Measurements from ENCODE around the gene PTPN23. TPM values are rescaled to one million over a fixed set of nuclear protein-coding genes. Genes with fewer than 3 reads are reported as not detected.

The PTPN23 gene
- total RNA-seq, 2 experiments from 2014 or later = 13.6 to 40.0 TPM

GRCh38 chr3:47427866-47428265 lies 47.0 kb downstream of the PTPN23 start:
- peaks cover 63% of the 10 kb centered on the region for H3K36me3 ChIP-seq (ENCODE audit: insufficient read depth, low read length)
- no peak for TF ChIP-seq EZH2phosphoT487 (IDR thresholded peaks at IDR 0.05; ENCODE audit: borderline replicate concordance, low read depth, low read length)
- TF ChIP-seq CTCF (conservative IDR thresholded peaks at IDR 0.05; ENCODE audit: low read length) = no peak
- H4K20me1 ChIP-seq (ENCODE audit: insufficient read depth, low read length) = no peaks in the 10 kb centered on the region
- intact Hi-C loops (cut with micrococcal nuclease; ENCODE audit: unreplicated experiment) = no loop called here
- ChIA-PET CTCF (ENCODE audit: unreplicated experiment) (no interaction called here), POLR2A (no interaction called here)
- no peak overlapping the region for H3K4me2 ChIP-seq (ENCODE audit: low read length)
- no TSS peak for BruUV-seq (replicated peaks)
- DNase-seq (ENCODE audit: low spot score) = no peak
- H2AFZ ChIP-seq (ENCODE audit: low read length) = no peak overlapping the region
- no peak overlapping the region for H3K27ac ChIP-seq (ENCODE audit: low read depth, low read length, poor library complexity, severe bottlenecking)
- H3K4me1 ChIP-seq (ENCODE audit: insufficient read depth, low read length, poor library complexity, severe bottlenecking) = no peaks in the 10 kb centered on the region
- no peaks in the 10 kb centered on the region for H3K9me2 ChIP-seq (ENCODE audit: insufficient read depth, low read length)
- H3K4me3 ChIP-seq (ENCODE audit: low read depth, low read length, poor library complexity, severe bottlenecking) = no peak overlapping the region
- no peaks in the 10 kb centered on the region for H3K9me3 ChIP-seq (ENCODE audit: low read length)
- no peaks in the 10 kb centered on the region for H3K79me2 ChIP-seq (ENCODE audit: insufficient read depth, low read depth, low read length)

GRCh38 chr3:47428662-47429061 lies 47.8 kb downstream of the PTPN23 start:
- ChIA-PET POLR2A (interaction anchor here (0.6 kb wide), 1 partner anchor 379 kb away, joined by 4 read pairs; no protein-coding TSS in a partner anchor), CTCF (ENCODE audit: unreplicated experiment) (no interaction called here)
- no peak overlapping the region for H3K4me3 ChIP-seq (ENCODE audit: low read depth, low read length, poor library complexity, severe bottlenecking)
- no peaks in the 10 kb centered on the region for H3K9me2 ChIP-seq (ENCODE audit: insufficient read depth, low read length)
- no peak overlapping the region for H2AFZ ChIP-seq (ENCODE audit: low read length)
- no TSS peak for BruUV-seq (replicated peaks)
- no peak overlapping the region for H3K27ac ChIP-seq (ENCODE audit: low read depth, low read length, poor library complexity, severe bottlenecking)
- no peaks in the 10 kb centered on the region for H3K4me1 ChIP-seq (ENCODE audit: insufficient read depth, low read length, poor library complexity, severe bottlenecking)
- H4K20me1 ChIP-seq (ENCODE audit: insufficient read depth, low read length) = no peaks in the 10 kb centered on the region
- DNase-seq (ENCODE audit: low spot score) = no peak
- no peak overlapping the region for H3K4me2 ChIP-seq (ENCODE audit: low read length)
- H3K9me3 ChIP-seq (ENCODE audit: low read length) = no peaks in the 10 kb centered on the region
- intact Hi-C loops (cut with micrococcal nuclease; ENCODE audit: unreplicated experiment) = no loop called here
- no peaks in the 10 kb centered on the region for H3K79me2 ChIP-seq (ENCODE audit: insufficient read depth, low read depth, low read length)
- TF ChIP-seq EZH2phosphoT487 (IDR thresholded peaks at IDR 0.05; ENCODE audit: borderline replicate concordance, low read depth, low read length) (no peak), CTCF (conservative IDR thresholded peaks at IDR 0.05; ENCODE audit: low read length) (no peak)
- H3K36me3 ChIP-seq (ENCODE audit: insufficient read depth, low read length) = peaks cover 68% of the 10 kb centered on the region

GRCh38 chr3:47429476-47430270 lies 48.9 kb downstream of the PTPN23 start:
- Histone ChIP-seq H3K27ac (ENCODE audit: low read depth, low read length, poor library complexity, severe bottlenecking) (no peak overlapping the region), H3K79me2 (ENCODE audit: insufficient read depth, low read depth, low read length) (no peaks in the 10 kb centered on the region), H3K4me2 (ENCODE audit: low read length) (no peak overlapping the region), H3K4me3 (ENCODE audit: low read depth, low read length, poor library complexity, severe bottlenecking) (no peak overlapping the region), H3K36me3 (ENCODE audit: insufficient read depth, low read length) (peaks cover 73% of the 10 kb centered on the region), H3K9me2 (ENCODE audit: insufficient read depth, low read length) (no peaks in the 10 kb centered on the region), H4K20me1 (ENCODE audit: insufficient read depth, low read length) (no peaks in the 10 kb centered on the region), H3K4me1 (ENCODE audit: insufficient read depth, low read length, poor library complexity, severe bottlenecking) (no peaks in the 10 kb centered on the region), H3K9me3 (ENCODE audit: low read length) (no peaks in the 10 kb centered on the region), H2AFZ (ENCODE audit: low read length) (no peak overlapping the region)
- TF ChIP-seq EZH2phosphoT487 (IDR thresholded peaks at IDR 0.05; ENCODE audit: borderline replicate concordance, low read depth, low read length) = no peak
- no peak for TF ChIP-seq CTCF (conservative IDR thresholded peaks at IDR 0.05; ENCODE audit: low read length)
- ChIA-PET CTCF (ENCODE audit: unreplicated experiment) (no interaction called here), POLR2A (no interaction called here)
- intact Hi-C loops (cut with micrococcal nuclease; ENCODE audit: unreplicated experiment) = no loop called here
- DNase-seq (ENCODE audit: low spot score) = no peak
- BruUV-seq (replicated peaks) = no TSS peak
